CD14-positive monocyte (primary cell): ENCODE measurements around the gene EXOC1. TPM values are rescaled to one million over a fixed set of nuclear protein-coding genes. Genes with fewer than 3 reads are reported as not detected.

Experiments used
- DNase-seq, 3 donors: peaks; one replicate each; pipeline ENCODE4 v3.0.0-alpha.2; 2011 to 2022
- H2AFZ ChIP-seq: 2 replicates; pipeline ENCODE4 v1.6.0; 2012; ENCODE audit warnings: mild to moderate bottlenecking, low read depth, low read length, inconsistent platforms; ENCODE audit not compliant: insufficient read depth, poor library complexity, severe bottlenecking
- H3K27ac ChIP-seq, 2 donors: 1 replicate in 1 of 2; 2 replicates in 1 of 2; pipeline ENCODE4 v1.5.1; 2012 to 2013; ENCODE audit warnings: low read length in 2 of 2, control low read depth in 1 of 2, inconsistent platforms in 1 of 2, low read depth in 1 of 2, mild to moderate bottlenecking in 1 of 2
- H3K27me3 ChIP-seq, 2 donors: one replicate each; pipeline versions ENCODE4 v1.6.0 to v1.6.1; 2011 to 2013; ENCODE audit warnings: low read length in 2 of 2; ENCODE audit not compliant: control insufficient read depth in 2 of 2, insufficient read depth in 2 of 2
- H3K36me3 ChIP-seq, 2 donors: replicated peaks in 1 of 2; 1 replicate in 1 of 2; 2 replicates in 1 of 2; pipeline versions ENCODE4 v1.5.1 to v1.6.1; 2012 to 2013; ENCODE audit warnings: low read length in 2 of 2, control low read depth in 1 of 2, inconsistent platforms in 1 of 2, mild to moderate bottlenecking in 1 of 2; ENCODE audit not compliant: insufficient read depth in 2 of 2, control insufficient read depth in 1 of 2
- H3K4me1 ChIP-seq, 2 donors: 1 replicate in 1 of 2; 2 replicates in 1 of 2; pipeline versions ENCODE4 v1.5.1 to v1.6.1; 2012 to 2013; ENCODE audit warnings: low read length in 2 of 2, control low read depth in 1 of 2, inconsistent platforms in 1 of 2, mild to moderate bottlenecking in 1 of 2, moderate library complexity in 1 of 2; ENCODE audit not compliant: insufficient read depth in 2 of 2, control insufficient read depth in 1 of 2
- H3K4me2 ChIP-seq: replicated peaks from 2 replicates; pipeline ENCODE3; 2012; ENCODE audit warnings: low read length, moderate library complexity, mild to moderate bottlenecking; ENCODE audit not compliant: poor library complexity, severe bottlenecking; ENCODE audit errors: extremely low read depth
- H3K4me3 ChIP-seq, 3 experiments: fragments of 200-600 bp in 1 of 3; sonication (generic) in 1 of 3; replicated peaks in 1 of 3; 1 replicate in 2 of 3; 2 replicates in 1 of 3; pipeline ENCODE4 v1.5.1; 2011 to 2013; ENCODE audit warnings: low read length in 3 of 3, mild to moderate bottlenecking in 3 of 3, control low read depth in 2 of 3, low read depth in 2 of 3, inconsistent platforms in 1 of 3, moderate library complexity in 1 of 3
- H3K79me2 ChIP-seq: 2 replicates; pipeline ENCODE4 v1.6.0; 2012; ENCODE audit warnings: mild to moderate bottlenecking, control low read depth, inconsistent platforms, low read length, moderate library complexity; ENCODE audit not compliant: insufficient read depth
- H3K9ac ChIP-seq: 2 replicates; pipeline ENCODE4 v1.6.0; 2017; ENCODE audit warnings: low read length, mild to moderate bottlenecking; ENCODE audit not compliant: insufficient read depth, poor library complexity, severe bottlenecking
- H3K9me3 ChIP-seq, 2 donors: replicated peaks in 1 of 2; 1 replicate in 1 of 2; 2 replicates in 1 of 2; pipeline versions ENCODE4 v1.5.1 to v1.6.1; 2012 to 2013; ENCODE audit warnings: low read length in 2 of 2, control low read depth in 1 of 2; ENCODE audit not compliant: control insufficient read depth in 1 of 2, insufficient read depth in 1 of 2
- H4K20me1 ChIP-seq: 2 replicates; pipeline ENCODE4 v1.6.0; 2012; ENCODE audit warnings: mild to moderate bottlenecking, low read length, control low read depth, moderate library complexity; ENCODE audit not compliant: insufficient read depth
- H3K27ac Mint-ChIP-seq, 7 donors: one replicate each; pipeline ENCODE4 v1.8.0; 2020; ENCODE audit warnings: mild to moderate bottlenecking in 7 of 7, mixed read lengths in 7 of 7, moderate library complexity in 6 of 7, inconsistent platforms in 2 of 7
- H3K27me3 Mint-ChIP-seq, 3 donors: one replicate each; pipeline ENCODE4 v1.8.0; 2021 to 2022; ENCODE audit warnings: low read depth in 3 of 3, mild to moderate bottlenecking in 3 of 3, mixed read lengths in 3 of 3, moderate library complexity in 3 of 3, inconsistent platforms in 1 of 3
- H3K36me3 Mint-ChIP-seq, 2 donors: one replicate each; pipeline ENCODE4 v1.8.0; 2020; ENCODE audit warnings: mixed read lengths in 2 of 2, inconsistent platforms in 1 of 2, mild to moderate bottlenecking in 1 of 2
- H3K4me1 Mint-ChIP-seq: one replicate; pipeline ENCODE4 v1.8.0; 2020; ENCODE audit warnings: mild to moderate bottlenecking, mixed read lengths
- H3K4me3 Mint-ChIP-seq, 2 donors: one replicate each; pipeline ENCODE4 v1.8.0; 2020; ENCODE audit warnings: mild to moderate bottlenecking in 2 of 2, mixed read lengths in 2 of 2, moderate library complexity in 1 of 2
- H3K9me3 Mint-ChIP-seq, 7 donors: one replicate each; pipeline ENCODE4 v1.8.0; 2020 to 2022; ENCODE audit warnings: mixed read lengths in 7 of 7, mild to moderate bottlenecking in 6 of 7, moderate library complexity in 6 of 7, inconsistent platforms in 2 of 7
- WGBS: methylation state at CpG from one replicate; pipeline ENCODE4 v1.1.5; 2013; ENCODE audit warnings: missing lambda C conversion rate; ENCODE audit not compliant: insufficient coverage; 5-methylcytosine and 5-hydroxymethylcytosine counted together
- intact Hi-C, 2 donors: fragments of 100-400 bp; cut with micrococcal nuclease; formaldehyde crosslinking; loops; one replicate each; pipeline versions ENCODE4 v1.15.0 to v1.15.1; 2023
- polyA plus RNA-seq, 3 donors: library from polyadenylated mRNA; depleted of rRNA in 1 of 3; unstranded in 2 of 3; stranded (reverse) in 1 of 3; fragments of 300-500 nt in 2 of 3; fragments of >200 nt in 1 of 3; fragmentation: Illumina TruSeq in 2 of 3; gene quantifications; 1 replicate in 2 of 3; 2 replicates in 1 of 3; pipeline ENCODE4 v1.2.3, GENCODE V29; 2012 to 2021
- TF ChIP-seq, protein P1 (sequence below): fragments of 200-600 bp; IDR thresholded peaks from one replicate; pipeline ENCODE4 v1.8.0; 2022; ENCODE audit warnings: antibody characterized with exemption, mild to moderate bottlenecking

EXOC1 gene
- polyA plus RNA-seq, 3 donors, result 13.7 to 22.9 (median 21.2) TPM

DNA sequence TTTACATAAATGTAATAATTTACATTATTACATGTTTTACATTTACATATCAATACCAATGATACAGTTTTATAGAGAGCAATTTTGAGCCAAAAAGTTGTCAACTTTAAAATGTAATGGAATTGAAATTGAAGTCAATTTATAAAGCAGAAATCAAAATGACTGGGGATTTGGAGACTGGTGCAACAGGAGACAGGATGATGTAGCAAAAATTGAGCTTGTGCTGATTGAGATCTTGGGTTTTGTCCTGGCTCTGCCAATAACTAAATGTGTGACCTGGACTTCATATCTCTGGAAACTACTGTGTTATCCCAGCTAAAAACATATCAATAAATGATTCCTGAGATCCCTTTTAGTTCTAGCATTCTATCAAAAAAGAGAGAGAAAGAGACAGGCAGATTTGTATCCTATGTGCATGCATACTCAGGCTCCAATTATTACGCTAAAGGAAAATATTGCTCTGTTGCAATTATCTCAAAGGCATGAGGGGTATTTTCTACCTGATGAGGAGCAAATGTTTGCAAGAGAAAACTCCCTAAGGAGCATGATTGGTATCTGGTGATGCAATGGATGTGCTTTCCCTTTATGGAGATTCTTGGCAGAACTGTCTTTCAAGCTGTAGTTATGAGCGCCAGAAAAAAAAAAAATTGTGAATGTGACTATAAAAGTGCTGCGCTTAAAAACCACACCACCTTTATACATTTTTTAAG lies 19.2 kb upstream of the EXOC1 start:
- Histone ChIP-seq H3K36me3 (no peaks in the 10 kb centered on the region), H3K27me3 (no peaks in the 10 kb centered on the region), H3K4me1 (no peaks in the 10 kb centered on the region), H3K27ac (no peak overlapping the region), H3K9me3 (no peaks in the 10 kb centered on the region), H3K9ac (no peak overlapping the region), H3K4me3 (no peak overlapping the region), H2AFZ (no peak overlapping the region), H3K4me2 (no peak overlapping the region), H3K79me2 (no peaks in the 10 kb centered on the region), H4K20me1 (no peaks in the 10 kb centered on the region)
- WGBS, result no CpG with 5 or more reads among the region's 3 CpGs
- Mint-ChIP-seq H3K27ac (no peak overlapping the region), H3K4me3 (no peak overlapping the region), H3K27me3 (peaks cover 0 to 2% (median 1%) of the 10 kb centered on the region in 3 donors), H3K36me3 (no peaks in the 10 kb centered on the region), H3K9me3 (peaks cover 0 to 5% (median 0%) of the 10 kb centered on the region in 7 donors), H3K4me1 (no peaks in the 10 kb centered on the region)
- no peak for DNase-seq
- intact Hi-C loops, result no loop called here
- TF ChIP-seq, protein P1, sequence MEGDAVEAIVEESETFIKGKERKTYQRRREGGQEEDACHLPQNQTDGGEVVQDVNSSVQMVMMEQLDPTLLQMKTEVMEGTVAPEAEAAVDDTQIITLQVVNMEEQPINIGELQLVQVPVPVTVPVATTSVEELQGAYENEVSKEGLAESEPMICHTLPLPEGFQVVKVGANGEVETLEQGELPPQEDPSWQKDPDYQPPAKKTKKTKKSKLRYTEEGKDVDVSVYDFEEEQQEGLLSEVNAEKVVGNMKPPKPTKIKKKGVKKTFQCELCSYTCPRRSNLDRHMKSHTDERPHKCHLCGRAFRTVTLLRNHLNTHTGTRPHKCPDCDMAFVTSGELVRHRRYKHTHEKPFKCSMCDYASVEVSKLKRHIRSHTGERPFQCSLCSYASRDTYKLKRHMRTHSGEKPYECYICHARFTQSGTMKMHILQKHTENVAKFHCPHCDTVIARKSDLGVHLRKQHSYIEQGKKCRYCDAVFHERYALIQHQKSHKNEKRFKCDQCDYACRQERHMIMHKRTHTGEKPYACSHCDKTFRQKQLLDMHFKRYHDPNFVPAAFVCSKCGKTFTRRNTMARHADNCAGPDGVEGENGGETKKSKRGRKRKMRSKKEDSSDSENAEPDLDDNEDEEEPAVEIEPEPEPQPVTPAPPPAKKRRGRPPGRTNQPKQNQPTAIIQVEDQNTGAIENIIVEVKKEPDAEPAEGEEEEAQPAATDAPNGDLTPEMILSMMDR, result no peak

DNA sequence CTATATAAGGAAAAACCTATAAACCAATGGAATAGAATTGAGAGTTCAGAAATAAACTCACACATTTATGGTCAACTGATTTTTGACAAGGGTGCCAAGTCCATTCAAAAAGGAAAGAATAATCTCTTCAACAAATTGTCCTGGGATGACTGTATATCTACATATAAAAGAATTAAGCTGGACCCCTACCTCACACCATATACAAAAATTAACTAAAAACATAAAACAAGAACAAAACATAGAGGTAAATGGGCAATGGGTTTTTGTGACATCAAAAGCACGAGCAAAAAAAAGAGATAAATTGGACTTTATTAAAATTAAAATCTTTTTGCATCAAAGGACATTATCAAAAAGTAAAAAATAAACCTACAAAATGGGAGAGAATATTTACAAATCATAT lies 15.5 kb upstream of the EXOC1 start:
- Histone ChIP-seq H3K9me3 (no peaks in the 10 kb centered on the region), H3K9ac (no peak overlapping the region), H3K79me2 (no peaks in the 10 kb centered on the region), H3K27me3 (no peaks in the 10 kb centered on the region), H2AFZ (no peak overlapping the region), H3K4me1 (no peaks in the 10 kb centered on the region), H4K20me1 (no peaks in the 10 kb centered on the region), H3K4me2 (no peak overlapping the region), H3K27ac (no peak overlapping the region), H3K36me3 (no peaks in the 10 kb centered on the region), H3K4me3 (no peak overlapping the region)
- Mint-ChIP-seq H3K36me3 (no peaks in the 10 kb centered on the region), H3K27ac (no peak overlapping the region), H3K27me3 (no peaks in the 10 kb centered on the region), H3K9me3 (peaks cover 1 to 19% (median 3%) of the 10 kb centered on the region in 7 donors), H3K4me3 (no peak overlapping the region), H3K4me1 (no peaks in the 10 kb centered on the region)
- intact Hi-C loops, result no loop called here
- TF ChIP-seq, protein P1, result no peak
- DNase-seq, result no peak
- whole genome bisulfite sequencing, result no CpG with 5 or more reads among the region's 1 CpG
